Measurements from ENCODE around the gene DONSON. TPM values are rescaled to one million over a fixed set of nuclear protein-coding genes. Genes with fewer than 3 reads are reported as not detected.
A peak's percentile ranks its signal among the peaks of the same experiment; 100 is the strongest.

Gene DONSON
- total and polyA plus RNA-seq, 9 of the 15 experiments (the other 6 are each of a cell fraction or from before 2014, with no cell fraction given): 26.7 to 124 (median 62.6) TPM

GRCh38 chr21:33542640-33543504 is 45.6 kb downstream of the DONSON start, which contains the start of gene SON (continued):
- peak in 1 of 3 experiments; percentile 7; a peak in 2 of 6 replicates for TF ChIP-seq ZBTB11 (CRISPR knock-in tag; IDR thresholded peaks at IDR 0.05)
- peak; percentile 96 for TF ChIP-seq GTF2E2 (tag; IDR thresholded peaks at IDR 0.05)
- no peak for TF ChIP-seq BCL6 (CRISPR knock-in tag; IDR thresholded peaks at IDR 0.05)
- no peak for TF ChIP-seq TCFL5 (CRISPR knock-in tag; conservative IDR thresholded peaks at IDR 0.05)
- TF ChIP-seq YY1 (IDR thresholded peaks at IDR 0.05; ENCODE audit: borderline replicate concordance in 1 of 3, control insufficient read depth in 1 of 3, extremely low read depth in 1 of 3, insufficient read depth in 3 of 3, insufficient read length in 1 of 3, insufficient replicate concordance in 2 of 3, low read depth in 1 of 3, low read length in 2 of 3): peak; percentile 97 to 99 (median 98)
- TF ChIP-seq EZH2 (IDR thresholded peaks at IDR 0.05; ENCODE audit: borderline replicate concordance, low read depth, low read length): no peak
- no peak for TF ChIP-seq RUNX1 (IDR thresholded peaks at IDR 0.05; ENCODE audit: low read depth)
- TF ChIP-seq DLX4 (CRISPR knock-in tag; IDR thresholded peaks at IDR 0.05): no peak
- peak; percentile 80; the same call in 1 of the 2 replicates for TF ChIP-seq HOXB6 (CRISPR knock-in tag; IDR thresholded peaks at IDR 0.05; ENCODE audit: borderline replicate concordance)
- peak; percentile 93 for TF ChIP-seq ZNF740 (CRISPR knock-in tag; IDR thresholded peaks at IDR 0.05)
- TF ChIP-seq ZNF740 (tag; IDR thresholded peaks at IDR 0.05): peak in 1 of 2 experiments; percentile 100; a peak in 2 of 4 replicates
- no peak for TF ChIP-seq STAT5B (CRISPR knock-in tag; IDR thresholded peaks at IDR 0.05)
- no peak for TF ChIP-seq PTTG1 (tag; IDR thresholded peaks at IDR 0.05; ENCODE audit: low read depth)
- no peak for TF ChIP-seq ZNF121 (CRISPR knock-in tag; conservative IDR thresholded peaks at IDR 0.05)
- peak; percentile 38; the same call in 1 of the 2 replicates for TF ChIP-seq JUN (IDR thresholded peaks at IDR 0.05; ENCODE audit: borderline replicate concordance, low read depth, low read length)
- no peak for TF ChIP-seq JUN (CRISPR knock-in tag; IDR thresholded peaks at IDR 0.05; ENCODE audit: borderline replicate concordance)
- no peak for TF ChIP-seq TRIM25 (IDR thresholded peaks at IDR 0.05; ENCODE audit: borderline replicate concordance)
